ENCODE data around the gene QSOX2.

QSOX2 gene

DNA sequence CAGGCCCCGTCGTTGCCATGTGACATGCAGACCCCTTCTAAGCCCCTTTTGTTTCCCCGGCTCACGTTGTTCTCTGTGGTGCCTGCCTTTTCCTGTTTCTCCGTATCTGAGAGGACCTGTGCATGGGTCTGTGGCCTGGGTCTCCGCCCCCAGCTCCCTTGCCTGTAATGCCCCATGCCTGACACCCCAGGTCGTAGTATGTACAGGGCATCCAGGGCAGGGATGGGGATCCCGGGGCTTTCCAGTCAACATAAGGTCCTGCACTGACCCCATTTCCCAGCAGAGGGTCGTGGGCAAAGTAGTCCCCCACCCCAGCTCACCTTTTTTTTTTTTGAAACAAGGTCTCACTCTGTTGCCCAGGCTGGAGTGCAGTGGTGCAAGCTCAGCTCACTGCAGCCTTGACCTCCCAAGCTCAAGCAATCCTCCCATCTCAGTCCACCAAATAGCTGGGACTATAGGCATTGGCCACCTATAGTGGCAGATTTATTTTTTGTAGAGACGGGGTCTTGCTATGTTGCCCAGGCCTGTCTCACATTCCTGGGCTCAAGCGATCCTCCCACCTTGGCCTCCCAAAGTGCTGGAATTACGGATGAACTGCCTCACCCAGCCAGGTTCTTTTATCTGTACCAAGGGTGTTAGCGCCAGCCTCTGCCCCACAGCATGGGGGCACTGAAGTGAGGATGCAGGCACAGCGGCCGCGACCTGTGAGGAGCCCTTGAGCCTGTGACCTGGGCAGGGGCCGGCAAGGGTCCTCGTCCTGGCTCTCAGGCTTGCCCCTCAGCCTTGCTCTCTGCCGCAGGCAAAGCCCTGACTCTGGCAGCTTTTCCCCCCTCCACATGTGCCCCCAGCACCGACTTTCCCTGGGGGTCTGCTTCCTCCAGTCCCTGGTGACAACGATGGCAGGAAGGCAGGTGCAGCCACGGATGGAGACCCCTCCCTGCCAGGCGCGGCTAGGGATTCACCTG is 19.1 kb upstream of the QSOX2 start:
- DNase-seq = no peak

DNA sequence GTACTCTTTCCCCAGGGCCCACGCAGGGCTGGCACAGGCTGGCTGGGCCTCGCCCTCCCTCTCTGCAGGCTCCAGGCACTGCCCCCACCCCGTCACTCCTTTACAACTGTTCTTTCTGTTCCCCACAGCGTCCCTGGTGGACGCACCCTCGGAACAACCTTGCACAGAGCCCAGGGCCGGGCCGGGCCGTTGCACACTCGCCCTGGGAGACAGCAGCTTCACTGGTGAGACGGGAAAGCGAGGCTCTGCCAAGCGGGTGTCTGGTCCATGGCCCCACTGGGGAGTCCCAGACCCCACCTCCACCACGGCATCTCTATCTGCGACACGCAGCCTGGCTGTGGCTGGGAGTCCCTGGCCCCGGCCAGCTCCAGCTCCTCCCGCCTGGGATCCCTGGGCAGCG is 18.4 kb upstream of the QSOX2 start:
- no peak for DNase-seq

DNA sequence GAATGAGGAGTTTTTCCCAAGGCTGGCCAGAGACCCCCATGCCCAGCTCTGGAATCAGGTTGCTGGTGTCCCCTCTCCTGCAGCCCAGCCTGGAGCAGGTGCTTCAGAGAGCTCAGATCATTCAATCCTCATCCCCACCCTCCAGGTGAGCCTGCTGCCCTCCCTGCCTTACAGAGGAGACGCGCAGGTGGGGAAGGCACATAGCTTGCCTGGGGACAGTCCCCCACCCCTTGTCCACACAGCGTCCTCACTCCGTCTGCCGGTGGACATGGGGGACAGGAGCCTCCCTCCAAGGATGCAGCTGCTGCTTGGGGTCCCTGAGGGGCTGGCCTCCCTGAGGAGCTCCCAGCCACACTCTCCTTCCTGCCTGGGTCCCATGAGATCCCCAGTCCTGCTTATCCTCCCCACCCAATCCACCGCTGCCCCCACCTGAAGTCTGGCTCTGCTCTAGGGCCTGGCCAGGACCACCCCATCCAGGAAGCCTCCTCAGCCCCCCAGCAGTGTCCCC is 17.1 kb upstream of the QSOX2 start:
- no peak for DNase-seq

DNA sequence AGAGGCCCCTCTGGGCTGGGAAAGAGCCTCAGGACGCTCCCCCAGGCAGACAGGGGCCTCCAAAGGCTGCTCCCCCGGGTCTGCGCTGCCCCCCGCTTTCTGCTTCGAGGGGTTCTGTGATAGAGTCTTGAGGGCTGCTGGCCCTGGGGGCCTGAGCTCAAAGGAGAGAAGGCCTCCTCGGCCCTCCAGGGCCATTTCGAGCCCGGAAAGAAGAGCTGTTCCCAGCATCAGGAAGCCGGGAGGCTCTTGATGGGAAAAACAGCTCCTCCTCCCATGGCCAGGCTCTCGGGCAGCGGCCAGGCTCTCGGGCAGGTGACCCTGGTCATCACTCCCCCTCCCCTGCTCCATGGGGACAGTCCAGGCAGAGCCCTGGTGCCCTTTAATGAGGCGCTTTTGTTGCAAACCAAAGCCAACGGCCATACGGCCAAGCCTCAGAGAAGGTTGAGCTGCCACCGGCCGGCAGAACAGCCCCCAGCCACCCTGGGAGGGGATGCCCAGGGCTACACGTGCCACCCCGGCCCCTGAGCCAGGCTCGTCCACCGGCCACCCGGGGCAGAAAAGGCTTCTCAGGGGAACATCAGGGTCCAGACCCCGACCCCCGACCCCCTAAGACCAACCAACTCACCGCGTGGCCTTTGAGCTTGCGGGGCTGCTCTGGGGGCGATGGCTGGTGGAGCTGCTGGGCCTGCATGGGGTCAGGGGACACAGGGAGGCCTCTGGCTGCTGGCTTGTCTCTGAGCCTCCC is 16.2 kb upstream of the QSOX2 start:
- DNase-seq = no peak

DNA sequence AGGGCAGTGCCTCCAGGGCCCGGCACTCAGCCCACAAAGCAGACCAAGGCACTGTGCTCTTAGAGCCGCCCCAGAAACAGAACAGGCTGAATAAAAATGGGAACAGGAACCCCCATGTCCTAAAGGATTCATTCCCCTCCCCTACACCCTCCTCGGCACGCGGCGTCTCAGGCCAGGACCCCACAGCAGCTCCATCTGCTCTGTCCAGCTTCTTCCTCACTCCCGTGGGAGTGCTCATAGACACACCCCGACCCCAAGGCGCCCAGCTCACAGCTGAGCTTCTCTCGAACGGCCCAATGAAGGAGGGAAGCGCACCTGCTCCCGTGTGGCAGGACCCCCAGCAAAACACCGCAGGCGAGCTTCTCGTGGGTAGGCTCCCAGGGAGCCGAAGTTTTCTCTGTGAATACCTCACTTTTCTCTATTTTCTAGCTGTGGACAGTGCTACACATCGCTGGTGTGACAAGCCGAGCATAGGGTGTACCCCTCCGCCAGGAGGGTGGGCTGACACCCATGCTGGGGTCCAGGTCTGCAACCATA is 15.4 kb upstream of the QSOX2 start:
- DNase-seq = no peak

DNA sequence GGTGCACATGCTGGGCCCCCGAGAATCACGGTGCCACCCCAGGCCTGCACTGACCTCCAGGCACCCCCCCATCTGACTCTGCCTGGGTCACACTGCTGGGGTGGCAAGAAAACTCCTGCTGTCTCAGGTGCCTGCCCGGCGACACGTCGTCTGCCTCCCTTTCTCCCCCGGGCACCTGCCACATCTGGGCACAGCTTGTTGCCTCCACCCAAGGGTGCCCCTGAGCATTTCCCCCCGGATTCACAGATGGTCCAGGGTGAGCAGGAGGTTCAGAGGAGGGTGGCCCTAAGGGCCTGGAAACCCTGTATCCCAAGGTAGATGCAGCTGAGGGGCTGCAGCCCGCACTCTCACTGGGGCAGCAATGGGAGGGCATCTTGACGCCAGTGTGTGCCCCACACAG is 14.9 kb upstream of the QSOX2 start:
- no peak for DNase-seq

DNA sequence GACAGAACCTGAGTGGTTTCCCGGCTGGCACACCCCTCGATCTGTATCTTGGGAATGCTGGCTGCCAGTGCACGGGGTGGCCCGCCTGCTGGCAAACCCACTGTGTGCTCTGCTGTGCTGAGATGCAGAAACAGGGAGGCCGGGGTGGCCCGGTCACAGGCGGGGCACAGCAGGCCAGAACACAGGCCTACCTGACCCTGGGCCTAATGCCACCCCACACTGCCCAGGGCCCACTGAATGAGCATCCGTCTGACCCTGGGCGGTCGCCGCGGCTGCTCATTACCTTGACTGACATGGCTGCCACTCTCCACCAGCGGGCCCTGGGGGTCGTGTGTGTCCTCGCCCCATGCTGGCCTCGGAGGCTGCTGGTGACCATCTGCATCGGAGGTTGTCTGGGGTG is 14.2 kb upstream of the QSOX2 start:
- DNase-seq = no peak

DNA sequence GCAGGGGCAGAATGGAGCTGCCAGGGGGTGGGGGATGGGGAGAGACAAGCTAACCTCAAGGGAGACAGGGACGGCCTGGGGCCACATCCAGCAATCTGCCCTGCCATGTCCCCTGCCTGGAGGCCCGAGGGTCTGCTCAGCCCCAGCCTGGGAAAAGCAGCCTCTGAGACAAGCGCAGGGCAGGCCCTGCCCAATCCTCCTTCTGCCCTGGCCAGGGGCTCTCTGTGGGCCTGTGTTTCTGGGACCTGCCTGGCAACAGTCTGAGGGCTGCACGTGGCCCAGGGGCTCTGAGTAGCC is 13.9 kb upstream of the QSOX2 start:
- no peak for DNase-seq

DNA sequence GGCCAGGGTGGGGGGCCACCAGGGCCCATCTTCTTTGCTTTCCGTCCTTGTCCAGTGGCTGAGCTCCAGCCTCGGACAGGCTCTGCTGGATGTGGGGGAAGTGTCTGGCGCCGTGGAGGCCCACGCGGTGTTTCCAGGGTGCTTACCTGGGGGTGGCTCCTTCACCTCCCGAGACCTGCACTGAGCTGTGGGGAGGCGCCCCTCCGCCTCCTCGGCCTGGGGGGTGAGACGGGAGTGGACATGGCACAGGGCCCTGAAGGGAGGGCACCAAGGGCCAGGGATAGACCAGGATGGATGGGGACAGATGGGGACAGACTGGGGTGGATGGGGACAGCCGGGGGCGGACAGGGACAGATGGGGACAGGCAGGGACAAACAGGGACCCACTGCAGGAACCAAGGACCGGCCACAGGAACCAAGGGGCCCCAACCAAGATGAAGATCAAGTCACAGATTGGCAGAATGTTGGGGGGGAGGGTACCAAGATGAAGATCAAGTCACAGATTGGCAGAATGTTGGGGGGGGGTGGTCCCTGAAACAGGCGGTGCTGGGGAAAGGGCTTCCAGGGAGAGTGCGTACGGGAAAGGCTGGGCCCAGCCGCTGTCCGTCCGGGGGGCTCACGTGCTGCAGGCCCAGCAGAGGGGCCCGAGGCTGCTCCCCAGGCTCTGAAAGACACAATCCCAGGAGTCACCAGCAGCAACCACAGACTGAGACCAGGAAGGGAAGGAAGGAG is 13.3 kb upstream of the QSOX2 start:
- DNase-seq = no peak

DNA sequence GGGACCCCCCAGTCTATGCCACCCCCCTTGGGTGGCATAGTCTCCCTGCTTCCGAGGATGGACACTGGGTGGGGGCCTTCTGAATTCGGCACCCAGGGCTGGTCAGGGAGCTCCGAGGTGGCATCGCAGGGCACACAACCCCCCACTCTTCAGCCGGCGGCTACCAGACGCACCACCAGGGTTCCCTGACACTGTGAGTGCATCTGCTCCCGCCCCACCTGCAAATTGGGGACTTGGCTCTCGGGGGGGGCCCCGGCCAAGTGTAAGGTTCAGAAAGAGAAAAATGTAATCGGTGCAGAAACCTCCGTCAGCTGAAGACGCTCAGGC is 12.7 kb upstream of the QSOX2 start:
- no peak for DNase-seq

DNA sequence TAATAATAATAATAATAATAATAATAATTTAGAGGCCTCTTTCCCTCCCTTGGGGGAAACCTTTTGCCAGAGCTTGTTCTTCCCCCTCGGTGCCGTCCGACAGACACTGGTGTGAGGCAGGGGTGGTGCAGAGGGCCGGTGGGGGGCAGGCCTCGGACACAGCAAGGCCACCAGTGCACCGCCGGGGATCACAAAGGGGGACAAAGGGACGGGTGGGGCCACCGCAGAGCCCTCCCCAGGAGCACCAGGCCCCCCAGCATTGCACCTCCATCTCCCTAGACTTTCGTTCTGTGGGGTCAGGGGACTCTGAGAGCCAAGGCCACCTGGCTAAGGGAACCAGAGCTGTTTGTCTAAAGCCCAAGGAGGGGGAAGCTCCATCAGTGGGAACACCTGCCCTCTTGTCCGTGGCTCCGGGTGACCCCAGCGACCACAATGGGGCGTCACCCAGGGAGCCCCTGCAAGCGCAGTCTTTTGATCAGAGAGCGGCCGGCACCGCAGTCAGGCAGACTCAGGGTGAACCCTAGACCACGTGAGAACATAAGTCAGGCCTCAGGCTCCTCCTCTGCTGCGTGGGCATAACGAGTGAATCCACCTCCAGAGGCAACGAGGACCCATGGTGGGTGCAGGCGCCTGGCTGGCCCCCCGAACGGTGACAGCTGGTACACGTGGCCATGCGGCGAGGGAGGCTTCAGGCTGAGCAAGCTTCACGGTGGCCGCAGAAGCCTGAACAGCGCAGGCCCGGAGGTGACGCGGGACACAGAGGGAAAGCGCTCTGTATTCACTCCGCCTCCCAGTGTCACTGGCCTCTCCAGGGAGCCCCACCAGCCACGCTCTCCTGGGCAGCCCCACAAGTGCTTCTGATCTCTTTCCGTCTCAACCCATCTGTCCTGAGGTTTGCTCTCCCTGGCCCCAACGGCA is 12.0 kb upstream of the QSOX2 start:
- no peak for DNase-seq

DNA sequence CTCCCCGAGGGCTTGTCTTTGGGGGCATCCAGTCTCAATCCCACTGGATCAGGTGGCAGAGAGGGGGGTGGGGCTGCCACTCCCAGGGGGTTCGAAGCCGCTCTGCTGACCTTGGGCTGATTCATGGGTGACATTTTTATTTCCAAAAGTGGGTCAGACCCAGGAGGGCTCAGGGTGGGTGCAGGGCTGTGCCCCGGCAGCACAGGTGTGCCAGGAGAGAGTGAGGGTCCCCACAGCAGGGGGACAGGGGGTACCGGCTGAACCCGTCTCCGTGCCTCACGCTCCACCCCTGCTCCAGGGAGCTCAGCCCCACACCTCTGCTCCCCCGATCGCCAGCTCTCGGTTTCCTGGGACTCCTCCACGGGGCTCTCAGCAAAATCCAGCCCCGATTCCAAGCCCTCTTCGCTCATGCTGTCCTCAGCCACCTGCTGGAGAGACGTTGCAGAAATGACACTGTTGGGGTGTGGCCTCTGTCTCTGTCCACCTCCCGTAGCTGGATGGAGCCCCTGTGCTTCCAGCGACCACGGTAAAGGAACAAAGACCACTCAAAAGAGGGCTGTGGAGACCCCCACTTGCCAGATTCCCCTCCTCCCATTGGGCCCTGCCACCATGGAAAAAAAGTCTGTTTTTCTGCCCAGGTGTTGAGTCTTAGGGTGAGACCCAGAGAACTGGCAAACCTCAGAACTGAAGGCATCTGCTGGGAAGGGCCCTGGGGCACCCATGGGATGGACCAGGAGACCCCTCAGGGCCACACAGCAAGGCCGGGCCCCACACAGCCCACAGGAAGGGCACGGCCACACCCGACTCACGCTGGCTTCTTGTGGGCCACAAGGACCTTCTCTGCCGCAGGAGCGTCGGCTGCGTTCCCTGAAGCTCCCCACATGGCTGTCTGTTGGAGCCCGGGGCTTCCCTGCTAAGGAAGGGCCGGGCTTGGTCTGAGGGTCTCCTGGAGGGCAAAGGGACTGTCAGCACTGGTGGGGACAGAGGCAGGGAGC is 10.6 kb upstream of the QSOX2 start:
- DNase-seq = no peak

DNA sequence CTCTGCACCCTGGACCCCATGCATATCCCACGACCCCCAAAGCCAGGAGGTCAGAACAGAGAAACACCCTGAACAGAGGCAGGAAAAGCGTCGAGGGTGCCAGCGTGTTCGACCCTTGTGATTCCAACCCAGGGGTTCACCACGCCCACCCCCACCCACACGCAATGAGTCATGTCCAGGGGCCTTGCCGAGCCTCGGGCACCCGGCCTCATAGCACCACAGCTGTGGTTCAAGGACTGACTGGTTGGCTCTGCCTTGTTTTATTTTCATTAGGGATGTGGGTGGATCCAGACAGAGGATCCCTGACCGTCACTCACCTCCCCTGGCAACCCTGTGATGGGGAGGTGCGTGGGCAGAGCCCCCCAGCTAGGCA is 9.5 kb upstream of the QSOX2 start:
- DNase-seq = no peak

DNA sequence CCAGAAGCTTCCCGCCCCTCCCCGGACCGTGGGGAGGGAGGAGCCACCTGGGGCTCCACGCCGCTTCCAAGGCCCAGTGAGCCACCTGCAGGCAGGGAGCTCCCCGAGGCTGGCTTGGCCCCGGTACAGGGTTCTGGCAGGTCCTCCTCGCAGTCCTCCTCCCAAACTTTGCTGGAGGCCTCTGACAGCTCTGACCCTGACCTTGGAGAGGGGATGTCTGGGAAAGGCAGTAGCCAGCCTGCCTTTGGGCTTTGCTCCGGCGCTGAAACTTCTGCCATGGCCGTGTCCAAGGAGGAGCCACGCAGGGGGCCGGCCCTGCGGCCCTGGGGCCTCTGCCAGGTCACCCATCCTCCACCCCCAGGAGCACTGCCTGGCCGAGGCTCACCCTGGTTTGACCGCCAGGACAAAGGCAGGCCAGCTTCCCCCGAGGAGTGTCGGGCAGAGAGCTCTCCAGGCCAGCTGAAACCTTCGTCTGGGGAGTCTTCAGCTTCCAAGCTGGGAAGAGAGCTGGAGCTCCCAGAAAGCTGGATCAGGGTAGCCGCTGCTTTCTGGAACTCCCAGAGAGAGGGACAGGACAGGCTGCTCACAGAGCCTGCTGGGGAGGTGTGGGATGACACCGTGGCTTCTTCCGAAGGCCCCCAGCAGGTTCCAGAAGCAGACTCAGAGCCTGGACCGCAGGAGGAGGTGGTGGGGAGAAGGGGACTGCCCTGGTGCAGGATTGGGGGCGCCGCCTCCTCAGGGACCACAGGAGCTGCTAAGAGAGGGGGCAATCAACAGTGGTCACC is 9.0 kb upstream of the QSOX2 start:
- no peak for DNase-seq

DNA sequence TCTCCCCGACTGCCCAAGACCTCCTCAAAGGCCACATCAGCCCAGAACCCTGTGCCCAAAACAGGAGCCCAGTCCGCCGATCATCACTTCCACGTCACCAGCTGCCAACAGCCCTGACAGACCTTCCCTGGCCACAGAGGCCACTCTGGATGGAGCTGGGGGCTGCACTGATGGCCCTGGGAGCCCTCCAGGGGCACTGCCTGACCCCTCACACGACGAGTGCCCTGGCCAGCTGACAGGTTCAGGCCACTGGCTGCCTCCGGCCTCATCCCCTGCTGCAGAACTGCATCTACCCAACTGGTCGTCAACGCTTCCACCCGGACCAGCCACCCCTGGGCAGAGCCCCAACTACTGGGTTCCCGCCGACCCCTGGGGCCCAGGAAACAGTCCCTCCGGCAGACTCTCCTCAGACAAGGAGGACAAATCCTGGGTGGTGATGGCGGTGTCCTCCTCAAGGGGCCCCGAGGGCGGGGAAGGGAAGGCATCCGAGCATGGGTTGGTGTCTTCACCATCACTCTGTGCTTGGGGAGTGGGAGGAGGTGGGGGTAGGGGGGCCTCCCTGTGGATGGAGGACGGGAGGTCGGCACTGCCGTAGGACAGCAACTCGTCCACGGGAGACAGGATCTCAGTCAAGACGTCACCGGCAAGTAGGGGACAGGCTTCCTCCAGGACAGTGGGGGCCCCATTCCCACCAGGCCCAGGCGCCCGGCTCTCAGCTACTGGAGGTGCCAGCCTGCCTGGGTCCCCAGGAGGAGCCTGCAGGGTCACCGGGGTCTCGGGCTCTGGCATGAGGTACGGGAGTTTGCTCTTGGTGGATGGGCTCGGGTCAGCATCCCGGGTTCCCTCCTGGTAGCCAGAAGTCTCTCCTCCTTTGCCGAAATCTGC is 7.9 kb upstream of the QSOX2 start:
- no peak for DNase-seq

DNA sequence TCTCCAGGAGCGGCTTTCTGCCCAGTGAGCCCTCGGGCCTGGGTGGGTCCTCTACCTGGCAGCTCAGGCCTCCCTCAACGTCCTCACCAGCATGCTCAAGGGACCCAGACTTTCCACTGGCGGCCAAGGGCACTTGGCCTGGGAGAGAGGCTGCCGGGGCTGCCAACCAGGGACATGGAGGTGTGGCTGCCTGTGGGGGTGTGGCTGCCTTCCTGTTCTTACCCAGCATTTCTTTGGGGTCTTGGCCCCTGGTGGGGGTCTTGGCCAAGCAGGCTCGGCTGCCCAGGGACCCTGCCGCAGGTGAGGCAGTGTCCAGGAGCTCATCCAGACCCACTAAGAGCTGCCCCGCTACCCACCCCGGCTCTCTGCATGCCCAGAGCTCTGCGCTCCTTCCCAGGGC is 7.2 kb upstream of the QSOX2 start:
- DNase-seq = no peak

DNA sequence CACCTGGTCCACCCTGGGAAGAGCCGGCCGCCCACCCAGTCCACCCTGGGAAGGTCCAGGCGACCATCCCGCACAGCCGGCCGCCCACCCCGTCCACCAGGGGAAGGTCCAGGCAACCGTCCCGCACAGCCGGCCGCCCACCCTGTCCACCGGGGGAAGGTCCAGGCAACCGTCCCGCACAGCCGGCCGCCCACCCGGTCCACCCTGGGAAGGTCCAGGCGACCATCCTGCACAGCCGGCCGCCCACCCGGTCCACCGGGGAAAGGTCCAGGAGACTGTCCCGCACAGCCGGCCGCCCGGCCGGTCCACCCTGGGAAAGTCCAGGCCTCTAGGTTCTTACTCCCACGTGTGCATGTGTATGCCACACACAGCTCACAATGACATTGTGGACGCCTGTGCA is 6.7 kb upstream of the QSOX2 start:
- no peak for DNase-seq

DNA sequence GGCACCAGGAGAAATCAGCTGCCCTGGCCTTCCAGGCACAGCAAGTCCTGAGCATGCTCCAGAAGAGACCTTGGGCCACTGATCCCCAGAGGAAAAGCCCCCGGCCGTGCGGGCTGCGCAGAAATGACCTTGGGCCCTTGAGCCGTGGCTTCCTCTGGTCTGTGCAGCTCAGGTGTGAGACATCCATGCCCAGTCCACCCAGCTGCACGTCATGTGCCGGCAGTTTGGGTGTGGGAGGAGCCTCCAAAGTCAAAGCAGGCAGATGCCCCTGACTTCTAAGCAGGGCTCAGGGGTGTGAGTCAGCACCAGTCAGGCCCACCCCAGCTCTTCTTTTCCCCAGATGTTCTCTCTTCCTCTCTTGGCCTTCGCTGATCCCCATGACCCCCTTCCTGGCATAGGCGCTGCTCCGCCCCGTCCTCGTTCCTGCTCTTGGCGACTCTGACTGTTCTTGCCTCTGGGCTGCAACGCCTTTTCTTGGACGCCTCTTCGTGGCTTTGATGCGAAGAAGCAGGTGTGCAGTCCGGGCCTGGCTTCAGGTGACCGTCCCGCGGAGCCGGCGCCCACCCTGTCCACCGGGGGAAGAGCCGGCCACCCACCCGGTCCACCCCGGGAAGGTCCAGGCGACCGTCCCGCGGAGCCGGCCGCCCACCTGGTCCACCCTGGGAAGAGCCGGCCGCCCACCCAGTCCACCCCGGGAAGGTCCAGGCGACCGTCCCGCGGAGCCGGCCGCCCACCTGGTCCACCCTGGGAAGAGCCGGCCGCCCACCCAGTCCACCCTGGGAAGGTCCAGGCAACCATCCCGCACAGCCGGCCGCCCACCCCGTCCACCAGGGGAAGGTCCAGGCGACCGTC is 5.9 kb upstream of the QSOX2 start:
- no peak for DNase-seq

Data from fibroblast of skin of scalp (primary cell).